Measurements from ENCODE around the gene IMPACT.
A peak's percentile ranks its signal among the peaks of the same experiment; 100 is the strongest.

The IMPACT gene

GRCh38 chr18:24460388-24460787 is 33.9 kb downstream of the IMPACT start, which contains the start of gene HRH4:
Gene HRH4, plus strand, starts transcription at chr18:24460637. Its CDS starts 92 bp downstream, at chr18:24460729.
- TF ChIP-seq, protein P1, sequence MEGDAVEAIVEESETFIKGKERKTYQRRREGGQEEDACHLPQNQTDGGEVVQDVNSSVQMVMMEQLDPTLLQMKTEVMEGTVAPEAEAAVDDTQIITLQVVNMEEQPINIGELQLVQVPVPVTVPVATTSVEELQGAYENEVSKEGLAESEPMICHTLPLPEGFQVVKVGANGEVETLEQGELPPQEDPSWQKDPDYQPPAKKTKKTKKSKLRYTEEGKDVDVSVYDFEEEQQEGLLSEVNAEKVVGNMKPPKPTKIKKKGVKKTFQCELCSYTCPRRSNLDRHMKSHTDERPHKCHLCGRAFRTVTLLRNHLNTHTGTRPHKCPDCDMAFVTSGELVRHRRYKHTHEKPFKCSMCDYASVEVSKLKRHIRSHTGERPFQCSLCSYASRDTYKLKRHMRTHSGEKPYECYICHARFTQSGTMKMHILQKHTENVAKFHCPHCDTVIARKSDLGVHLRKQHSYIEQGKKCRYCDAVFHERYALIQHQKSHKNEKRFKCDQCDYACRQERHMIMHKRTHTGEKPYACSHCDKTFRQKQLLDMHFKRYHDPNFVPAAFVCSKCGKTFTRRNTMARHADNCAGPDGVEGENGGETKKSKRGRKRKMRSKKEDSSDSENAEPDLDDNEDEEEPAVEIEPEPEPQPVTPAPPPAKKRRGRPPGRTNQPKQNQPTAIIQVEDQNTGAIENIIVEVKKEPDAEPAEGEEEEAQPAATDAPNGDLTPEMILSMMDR (IDR thresholded peaks at IDR 0.05; ENCODE audit: insufficient read depth, low read depth, low read length, missing control alignments) = no peak
- no peak within 1 kb of the TSS for H3K4me3 ChIP-seq (ENCODE audit: low read length)
- no peak for DNase-seq (ENCODE audit: low read depth)

DNA sequence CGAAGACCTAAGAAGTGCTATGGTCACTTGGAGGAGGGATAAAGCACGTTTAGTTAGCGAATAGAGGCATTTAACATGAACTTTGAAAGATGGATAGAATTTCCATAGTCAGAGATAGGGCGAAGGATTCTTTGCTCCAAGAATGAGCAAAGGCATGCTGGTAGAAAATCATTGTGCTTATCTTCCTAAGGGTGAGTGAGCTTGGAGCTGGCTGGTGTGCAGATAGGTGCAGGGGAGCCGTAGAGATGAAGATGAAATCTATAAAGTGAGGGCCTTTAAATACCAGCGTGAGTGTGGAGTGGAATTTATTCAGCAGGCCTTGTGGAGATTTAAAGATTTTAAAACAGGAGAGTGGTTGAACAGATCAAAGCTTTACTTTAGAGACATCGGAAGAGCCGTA is 35.5 kb downstream of the IMPACT start:
- no peak overlapping the region for H3K4me3 ChIP-seq (ENCODE audit: low read length)
- DNase-seq (ENCODE audit: low read depth) = no peak
- TF ChIP-seq, protein P1 (IDR thresholded peaks at IDR 0.05; ENCODE audit: insufficient read depth, low read depth, low read length, missing control alignments) = no peak

DNA sequence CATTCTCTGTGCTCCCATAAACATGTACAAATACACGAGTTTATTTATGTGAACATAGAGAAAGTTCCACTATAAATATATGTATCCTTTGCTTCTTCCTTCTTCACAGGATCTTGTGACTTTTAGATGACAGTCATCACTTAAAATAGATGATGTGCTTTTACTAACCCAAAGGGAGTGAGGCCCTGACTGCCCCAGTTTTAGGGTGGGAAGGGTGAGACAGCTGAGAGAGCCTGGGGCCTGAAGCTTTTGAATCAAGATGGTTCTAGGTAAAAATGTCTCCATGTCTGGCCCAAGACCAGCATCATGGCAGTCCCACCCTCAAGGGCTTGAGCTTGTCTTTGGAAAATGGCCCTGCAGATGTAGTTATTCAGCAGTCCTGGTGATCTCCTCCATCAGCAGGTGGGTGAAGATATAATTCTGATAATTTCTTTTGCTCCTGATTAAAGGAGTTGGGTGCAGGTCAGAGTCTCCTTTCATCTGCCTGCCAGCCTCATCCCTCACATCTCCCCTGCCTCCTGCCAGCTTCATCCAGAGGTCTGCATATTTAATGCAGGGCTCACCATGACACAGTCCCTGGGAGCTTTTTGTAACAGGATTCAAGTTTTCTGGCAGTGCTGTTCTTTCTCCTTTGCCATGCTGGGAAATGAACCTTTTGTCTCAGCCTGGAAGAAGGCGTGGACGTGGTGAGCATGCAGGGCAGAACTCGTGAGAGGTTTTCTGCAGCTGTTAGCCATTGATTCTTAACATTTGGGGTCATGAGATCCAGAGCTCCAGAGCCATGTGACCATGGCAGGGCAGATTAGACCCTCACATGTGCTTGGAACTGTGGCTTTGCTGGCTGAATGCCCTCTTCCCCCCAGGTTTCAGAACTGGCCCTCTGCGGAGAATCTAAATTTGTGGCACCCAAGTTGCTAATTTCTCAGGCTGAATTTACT is 36.6 kb downstream of the IMPACT start:
- TF ChIP-seq, protein P1 (IDR thresholded peaks at IDR 0.05; ENCODE audit: insufficient read depth, low read depth, low read length, missing control alignments) = no peak

DNA sequence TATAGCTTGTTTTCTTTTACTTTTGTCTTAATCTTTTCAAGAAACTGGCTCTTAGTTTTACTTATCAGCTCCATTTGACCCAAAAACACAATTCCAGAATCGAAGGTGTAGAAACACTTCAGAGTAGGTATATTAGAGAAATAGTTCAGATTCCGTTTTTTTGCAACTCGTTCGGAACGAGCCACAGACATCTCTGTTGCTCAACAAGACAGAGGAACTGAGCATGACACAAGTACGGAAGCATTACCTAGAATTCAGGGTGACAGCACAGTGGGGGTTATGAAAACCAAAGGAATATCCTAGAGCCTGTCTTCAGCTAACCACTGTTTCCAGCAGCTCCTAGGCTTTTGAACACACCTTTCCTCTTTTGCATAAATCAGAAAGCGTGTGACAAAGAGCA is 39.0 kb downstream of the IMPACT start:
- no peak for DNase-seq (ENCODE audit: low read depth)
- TF ChIP-seq, protein P1 (IDR thresholded peaks at IDR 0.05; ENCODE audit: insufficient read depth, low read depth, low read length, missing control alignments) = no peak
- H3K4me3 ChIP-seq (ENCODE audit: low read length) = no peak overlapping the region

More for the DNA sequence above, 36.6 kb downstream of the IMPACT start:
- no peak for DNase-seq (ENCODE audit: low read depth)
- H3K4me3 ChIP-seq (ENCODE audit: low read length) = no peak overlapping the region

DNA sequence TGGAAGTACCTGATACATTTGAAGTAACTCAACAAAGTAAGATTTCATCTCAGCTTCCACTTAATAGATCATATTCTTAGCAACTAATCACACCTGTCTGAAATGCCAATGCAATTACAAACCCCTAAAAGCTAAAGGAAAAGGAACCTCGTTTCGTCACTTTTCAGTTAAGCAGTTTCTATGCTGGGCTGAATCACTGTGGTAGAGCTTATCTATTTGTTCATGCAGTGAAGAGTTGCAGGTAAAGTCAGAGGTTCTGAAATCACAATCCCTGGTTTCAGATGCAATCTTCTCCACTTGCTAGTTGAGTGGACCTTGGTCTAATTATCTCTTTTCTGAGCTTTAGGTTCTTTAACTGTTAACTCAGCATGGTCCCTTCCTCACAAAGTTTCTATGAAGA is 40.3 kb downstream of the IMPACT start:
- H3K4me3 ChIP-seq (ENCODE audit: low read length) = no peak overlapping the region
- peak; percentile 32 for DNase-seq (ENCODE audit: low read depth)
- TF ChIP-seq, protein P1 (IDR thresholded peaks at IDR 0.05; ENCODE audit: insufficient read depth, low read depth, low read length, missing control alignments) = no peak

- TF ChIP-seq, protein P1 (IDR thresholded peaks at IDR 0.05; ENCODE audit: insufficient read depth, low read depth, low read length, missing control alignments) = no peak
- DNase-seq (ENCODE audit: low read depth) = no peak
- H3K4me3 ChIP-seq (ENCODE audit: low read length) = no peak overlapping the region
These were observed 43.6 kb downstream of the IMPACT start for GRCh38 chr18:24470022-24470618.

All from epithelial cell of esophagus (primary cell).